ENCODE results near the gene E2F8.

DNA sequence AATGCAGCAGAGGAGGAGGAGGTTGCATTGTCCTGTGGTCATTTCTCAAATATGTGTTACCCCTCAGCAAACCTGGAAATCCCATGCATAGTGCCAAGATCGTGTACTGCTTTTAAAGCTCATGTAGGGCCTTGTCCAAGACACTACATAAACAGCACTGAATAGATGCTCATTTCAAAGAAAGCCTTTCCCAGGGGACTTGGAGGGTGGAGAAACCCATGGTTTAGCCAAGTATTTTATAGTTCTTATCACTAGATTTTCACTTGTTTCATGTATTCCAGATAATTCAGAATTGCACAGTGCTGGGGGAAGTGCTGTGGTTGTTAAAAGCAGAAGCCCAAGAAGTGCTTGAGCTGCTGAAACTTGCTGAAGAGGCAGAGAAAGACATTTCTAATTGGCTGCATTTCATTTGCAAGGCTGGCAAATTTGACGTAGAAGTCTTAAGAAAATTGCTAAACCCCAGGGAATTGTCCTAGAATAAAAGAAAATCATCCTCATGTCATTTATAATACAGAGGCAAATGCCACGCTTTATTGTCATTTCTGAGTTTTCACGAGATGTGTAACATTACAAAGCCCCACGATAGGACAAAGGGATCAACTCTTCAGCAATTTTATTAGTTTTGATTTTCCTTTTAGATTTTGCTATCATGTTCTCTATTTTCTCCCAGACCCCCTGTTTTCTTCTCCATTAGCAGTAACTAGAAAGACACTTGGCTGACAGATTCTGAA lies 59.0 kb downstream of the E2F8 start:
- TF ChIP-seq ZNF121 (tag by site-specific recombination; IDR thresholded peaks at IDR 0.05) (no peak), ZBTB20 (tag by site-specific recombination; IDR thresholded peaks at IDR 0.05) (no peak), ZNF830 (tag by site-specific recombination; IDR thresholded peaks at IDR 0.05; ENCODE audit: low read depth) (no peak), ZNF792 (tag by site-specific recombination; IDR thresholded peaks at IDR 0.05) (no peak), ZNF777 (tag by site-specific recombination; IDR thresholded peaks at IDR 0.05; ENCODE audit: borderline replicate concordance) (no peak), ZNF549 (tag by site-specific recombination; IDR thresholded peaks at IDR 0.05) (no peak), KLF16 (tag by site-specific recombination; IDR thresholded peaks at IDR 0.05) (no peak), ZFP37 (tag by site-specific recombination; IDR thresholded peaks at IDR 0.05) (no peak)
- TF ChIP-seq, protein P1, sequence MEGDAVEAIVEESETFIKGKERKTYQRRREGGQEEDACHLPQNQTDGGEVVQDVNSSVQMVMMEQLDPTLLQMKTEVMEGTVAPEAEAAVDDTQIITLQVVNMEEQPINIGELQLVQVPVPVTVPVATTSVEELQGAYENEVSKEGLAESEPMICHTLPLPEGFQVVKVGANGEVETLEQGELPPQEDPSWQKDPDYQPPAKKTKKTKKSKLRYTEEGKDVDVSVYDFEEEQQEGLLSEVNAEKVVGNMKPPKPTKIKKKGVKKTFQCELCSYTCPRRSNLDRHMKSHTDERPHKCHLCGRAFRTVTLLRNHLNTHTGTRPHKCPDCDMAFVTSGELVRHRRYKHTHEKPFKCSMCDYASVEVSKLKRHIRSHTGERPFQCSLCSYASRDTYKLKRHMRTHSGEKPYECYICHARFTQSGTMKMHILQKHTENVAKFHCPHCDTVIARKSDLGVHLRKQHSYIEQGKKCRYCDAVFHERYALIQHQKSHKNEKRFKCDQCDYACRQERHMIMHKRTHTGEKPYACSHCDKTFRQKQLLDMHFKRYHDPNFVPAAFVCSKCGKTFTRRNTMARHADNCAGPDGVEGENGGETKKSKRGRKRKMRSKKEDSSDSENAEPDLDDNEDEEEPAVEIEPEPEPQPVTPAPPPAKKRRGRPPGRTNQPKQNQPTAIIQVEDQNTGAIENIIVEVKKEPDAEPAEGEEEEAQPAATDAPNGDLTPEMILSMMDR (tag by site-specific recombination; IDR thresholded peaks at IDR 0.05) = no peak
- TF ChIP-seq, protein P2, sequence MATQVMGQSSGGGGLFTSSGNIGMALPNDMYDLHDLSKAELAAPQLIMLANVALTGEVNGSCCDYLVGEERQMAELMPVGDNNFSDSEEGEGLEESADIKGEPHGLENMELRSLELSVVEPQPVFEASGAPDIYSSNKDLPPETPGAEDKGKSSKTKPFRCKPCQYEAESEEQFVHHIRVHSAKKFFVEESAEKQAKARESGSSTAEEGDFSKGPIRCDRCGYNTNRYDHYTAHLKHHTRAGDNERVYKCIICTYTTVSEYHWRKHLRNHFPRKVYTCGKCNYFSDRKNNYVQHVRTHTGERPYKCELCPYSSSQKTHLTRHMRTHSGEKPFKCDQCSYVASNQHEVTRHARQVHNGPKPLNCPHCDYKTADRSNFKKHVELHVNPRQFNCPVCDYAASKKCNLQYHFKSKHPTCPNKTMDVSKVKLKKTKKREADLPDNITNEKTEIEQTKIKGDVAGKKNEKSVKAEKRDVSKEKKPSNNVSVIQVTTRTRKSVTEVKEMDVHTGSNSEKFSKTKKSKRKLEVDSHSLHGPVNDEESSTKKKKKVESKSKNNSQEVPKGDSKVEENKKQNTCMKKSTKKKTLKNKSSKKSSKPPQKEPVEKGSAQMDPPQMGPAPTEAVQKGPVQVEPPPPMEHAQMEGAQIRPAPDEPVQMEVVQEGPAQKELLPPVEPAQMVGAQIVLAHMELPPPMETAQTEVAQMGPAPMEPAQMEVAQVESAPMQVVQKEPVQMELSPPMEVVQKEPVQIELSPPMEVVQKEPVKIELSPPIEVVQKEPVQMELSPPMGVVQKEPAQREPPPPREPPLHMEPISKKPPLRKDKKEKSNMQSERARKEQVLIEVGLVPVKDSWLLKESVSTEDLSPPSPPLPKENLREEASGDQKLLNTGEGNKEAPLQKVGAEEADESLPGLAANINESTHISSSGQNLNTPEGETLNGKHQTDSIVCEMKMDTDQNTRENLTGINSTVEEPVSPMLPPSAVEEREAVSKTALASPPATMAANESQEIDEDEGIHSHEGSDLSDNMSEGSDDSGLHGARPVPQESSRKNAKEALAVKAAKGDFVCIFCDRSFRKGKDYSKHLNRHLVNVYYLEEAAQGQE (tag by site-specific recombination; IDR thresholded peaks at IDR 0.05) = no peak
- TF ChIP-seq, protein P3, sequence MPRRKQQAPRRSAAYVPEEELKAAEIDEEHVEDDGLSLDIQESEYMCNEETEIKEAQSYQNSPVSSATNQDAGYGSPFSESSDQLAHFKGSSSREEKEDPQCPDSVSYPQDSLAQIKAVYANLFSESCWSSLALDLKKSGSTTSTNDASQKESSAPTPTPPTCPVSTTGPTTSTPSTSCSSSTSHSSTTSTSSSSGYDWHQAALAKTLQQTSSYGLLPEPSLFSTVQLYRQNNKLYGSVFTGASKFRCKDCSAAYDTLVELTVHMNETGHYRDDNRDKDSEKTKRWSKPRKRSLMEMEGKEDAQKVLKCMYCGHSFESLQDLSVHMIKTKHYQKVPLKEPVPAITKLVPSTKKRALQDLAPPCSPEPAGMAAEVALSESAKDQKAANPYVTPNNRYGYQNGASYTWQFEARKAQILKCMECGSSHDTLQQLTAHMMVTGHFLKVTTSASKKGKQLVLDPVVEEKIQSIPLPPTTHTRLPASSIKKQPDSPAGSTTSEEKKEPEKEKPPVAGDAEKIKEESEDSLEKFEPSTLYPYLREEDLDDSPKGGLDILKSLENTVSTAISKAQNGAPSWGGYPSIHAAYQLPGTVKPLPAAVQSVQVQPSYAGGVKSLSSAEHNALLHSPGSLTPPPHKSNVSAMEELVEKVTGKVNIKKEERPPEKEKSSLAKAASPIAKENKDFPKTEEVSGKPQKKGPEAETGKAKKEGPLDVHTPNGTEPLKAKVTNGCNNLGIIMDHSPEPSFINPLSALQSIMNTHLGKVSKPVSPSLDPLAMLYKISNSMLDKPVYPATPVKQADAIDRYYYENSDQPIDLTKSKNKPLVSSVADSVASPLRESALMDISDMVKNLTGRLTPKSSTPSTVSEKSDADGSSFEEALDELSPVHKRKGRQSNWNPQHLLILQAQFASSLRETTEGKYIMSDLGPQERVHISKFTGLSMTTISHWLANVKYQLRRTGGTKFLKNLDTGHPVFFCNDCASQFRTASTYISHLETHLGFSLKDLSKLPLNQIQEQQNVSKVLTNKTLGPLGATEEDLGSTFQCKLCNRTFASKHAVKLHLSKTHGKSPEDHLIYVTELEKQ (tag by site-specific recombination; IDR thresholded peaks at IDR 0.05; ENCODE audit: borderline replicate concordance) = no peak
- TF ChIP-seq, protein P4, sequence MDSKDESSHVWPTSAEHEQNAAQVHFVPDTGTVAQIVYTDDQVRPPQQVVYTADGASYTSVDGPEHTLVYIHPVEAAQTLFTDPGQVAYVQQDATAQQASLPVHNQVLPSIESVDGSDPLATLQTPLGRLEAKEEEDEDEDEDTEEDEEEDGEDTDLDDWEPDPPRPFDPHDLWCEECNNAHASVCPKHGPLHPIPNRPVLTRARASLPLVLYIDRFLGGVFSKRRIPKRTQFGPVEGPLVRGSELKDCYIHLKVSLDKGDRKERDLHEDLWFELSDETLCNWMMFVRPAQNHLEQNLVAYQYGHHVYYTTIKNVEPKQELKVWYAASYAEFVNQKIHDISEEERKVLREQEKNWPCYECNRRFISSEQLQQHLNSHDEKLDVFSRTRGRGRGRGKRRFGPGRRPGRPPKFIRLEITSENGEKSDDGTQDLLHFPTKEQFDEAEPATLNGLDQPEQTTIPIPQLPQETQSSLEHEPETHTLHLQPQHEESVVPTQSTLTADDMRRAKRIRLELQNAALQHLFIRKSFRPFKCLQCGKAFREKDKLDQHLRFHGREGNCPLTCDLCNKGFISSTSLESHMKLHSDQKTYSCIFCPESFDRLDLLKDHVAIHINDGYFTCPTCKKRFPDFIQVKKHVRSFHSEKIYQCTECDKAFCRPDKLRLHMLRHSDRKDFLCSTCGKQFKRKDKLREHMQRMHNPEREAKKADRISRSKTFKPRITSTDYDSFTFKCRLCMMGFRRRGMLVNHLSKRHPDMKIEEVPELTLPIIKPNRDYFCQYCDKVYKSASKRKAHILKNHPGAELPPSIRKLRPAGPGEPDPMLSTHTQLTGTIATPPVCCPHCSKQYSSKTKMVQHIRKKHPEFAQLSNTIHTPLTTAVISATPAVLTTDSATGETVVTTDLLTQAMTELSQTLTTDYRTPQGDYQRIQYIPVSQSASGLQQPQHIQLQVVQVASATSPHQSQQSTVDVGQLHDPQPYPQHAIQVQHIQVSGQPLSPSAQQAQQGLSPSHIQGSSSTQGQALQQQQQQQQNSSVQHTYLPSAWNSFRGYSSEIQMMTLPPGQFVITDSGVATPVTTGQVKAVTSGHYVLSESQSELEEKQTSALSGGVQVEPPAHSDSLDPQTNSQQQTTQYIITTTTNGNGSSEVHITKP (tag by site-specific recombination; IDR thresholded peaks at IDR 0.05) = no peak
